Omental fat pad (tissue), 4 donors: ENCODE data around the gene MELTF. TPM values are rescaled to one million over a fixed set of nuclear protein-coding genes. Genes with fewer than 3 reads are reported as not detected.

Experiments used
- ATAC-seq: fragments of 150-250 bp; one replicate; pipeline ENCODE4 v1.9.1; 2016; ENCODE audit warnings: mild to moderate bottlenecking, moderate library complexity; ENCODE audit not compliant: low FRiP score
- DNase-seq: peaks from one replicate; pipeline ENCODE4 v3.0.0-alpha.2; 2019; ENCODE audit warnings: low spot score
- total RNA-seq, 4 donors: library from RNA; depleted of rRNA; stranded (reverse); fragments of >200 nt; gene quantifications; one replicate each; pipeline ENCODE4 v1.1.0, GENCODE V29; 2016
- TF ChIP-seq, protein P1 (sequence below), 3 donors: fragments of 450-650 bp; IDR thresholded peaks; one replicate each; pipeline ENCODE4 v1.5.1; 2016 to 2017; ENCODE audit warnings: antibody characterized with exemption in 3 of 3, mild to moderate bottlenecking in 3 of 3, moderate library complexity in 2 of 3

MELTF gene
- total RNA-seq, 4 donors from 2014 or later: 8.3 to 39.3 (median 27.2) TPM

DNA sequence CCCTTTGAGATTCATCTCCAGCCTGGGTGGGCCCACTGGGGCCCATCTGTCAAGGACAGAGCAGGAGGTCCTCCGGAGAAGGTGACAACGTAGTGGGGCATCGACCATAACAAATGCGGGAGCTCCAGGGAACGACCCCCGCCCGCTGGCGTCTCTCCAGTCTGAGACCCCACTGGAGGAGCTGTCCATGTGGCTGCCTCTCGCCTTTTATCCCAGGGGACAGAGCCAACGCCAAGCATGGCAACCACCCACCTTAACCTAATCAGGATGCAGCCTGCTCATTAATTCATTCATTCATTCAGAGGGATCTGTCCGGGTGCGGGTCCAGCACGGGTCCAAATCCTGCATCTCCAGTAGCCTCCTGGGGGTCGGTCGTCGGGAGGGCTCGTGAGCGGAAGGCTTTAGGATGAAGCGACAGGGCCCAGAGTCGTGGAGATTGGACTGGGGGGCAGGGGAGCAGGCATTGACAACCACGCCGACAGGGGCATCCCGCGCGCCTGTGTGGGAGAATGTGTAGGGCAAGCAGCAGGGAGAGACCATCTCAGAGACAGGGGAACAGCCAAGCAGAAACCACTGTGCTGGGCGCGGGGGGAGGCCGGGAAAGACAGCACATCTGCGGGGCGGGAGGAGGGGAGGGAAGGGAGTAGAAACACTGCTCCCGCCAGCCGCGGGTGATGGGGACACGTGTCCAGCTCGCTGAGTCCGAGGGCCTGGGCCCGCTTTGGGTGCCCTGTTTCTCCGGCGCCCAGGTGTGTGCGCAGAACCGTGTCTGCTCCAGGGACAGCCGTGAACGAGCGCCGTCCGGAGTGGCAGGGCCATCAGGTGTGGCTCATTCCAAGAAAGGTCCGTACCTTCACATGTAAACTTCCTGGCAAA, 62.9 kb downstream of the MELTF start:
- TF ChIP-seq, protein P1, sequence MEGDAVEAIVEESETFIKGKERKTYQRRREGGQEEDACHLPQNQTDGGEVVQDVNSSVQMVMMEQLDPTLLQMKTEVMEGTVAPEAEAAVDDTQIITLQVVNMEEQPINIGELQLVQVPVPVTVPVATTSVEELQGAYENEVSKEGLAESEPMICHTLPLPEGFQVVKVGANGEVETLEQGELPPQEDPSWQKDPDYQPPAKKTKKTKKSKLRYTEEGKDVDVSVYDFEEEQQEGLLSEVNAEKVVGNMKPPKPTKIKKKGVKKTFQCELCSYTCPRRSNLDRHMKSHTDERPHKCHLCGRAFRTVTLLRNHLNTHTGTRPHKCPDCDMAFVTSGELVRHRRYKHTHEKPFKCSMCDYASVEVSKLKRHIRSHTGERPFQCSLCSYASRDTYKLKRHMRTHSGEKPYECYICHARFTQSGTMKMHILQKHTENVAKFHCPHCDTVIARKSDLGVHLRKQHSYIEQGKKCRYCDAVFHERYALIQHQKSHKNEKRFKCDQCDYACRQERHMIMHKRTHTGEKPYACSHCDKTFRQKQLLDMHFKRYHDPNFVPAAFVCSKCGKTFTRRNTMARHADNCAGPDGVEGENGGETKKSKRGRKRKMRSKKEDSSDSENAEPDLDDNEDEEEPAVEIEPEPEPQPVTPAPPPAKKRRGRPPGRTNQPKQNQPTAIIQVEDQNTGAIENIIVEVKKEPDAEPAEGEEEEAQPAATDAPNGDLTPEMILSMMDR (IDR thresholded peaks at IDR 0.05): no peak
- DNase-seq (no peak), ATAC-seq (no peak)

GRCh38 chr3:196965804-196966173, 63.8 kb downstream of the MELTF start:
- DNase-seq (no peak), ATAC-seq (no peak)
- TF ChIP-seq, protein P1 (IDR thresholded peaks at IDR 0.05): no peak

- no peak for ATAC-seq
- DNase-seq: no peak
Observed at GRCh38 chr3:196965112-196965803, 64.4 kb downstream of the MELTF start.

DNA sequence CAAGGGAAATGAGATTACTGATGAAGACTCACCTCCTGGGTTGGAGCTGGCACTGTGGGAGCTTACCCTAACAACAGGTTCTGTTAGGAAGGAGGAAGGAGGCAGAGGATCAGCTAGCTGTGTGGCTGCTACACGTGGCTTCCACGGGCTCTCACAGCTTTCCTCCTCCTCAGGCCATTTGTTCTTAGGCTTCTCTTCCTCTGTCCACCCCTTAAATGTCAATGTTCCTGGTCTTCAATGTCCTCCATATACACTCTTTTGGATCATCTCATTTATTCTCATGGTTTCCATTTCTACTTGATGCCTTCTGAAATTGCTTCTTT, 66.0 kb downstream of the MELTF start:
- TF ChIP-seq, protein P1 (IDR thresholded peaks at IDR 0.05): no peak
- ATAC-seq (no peak), DNase-seq (no peak)

More at GRCh38 chr3:196965112-196965803, 64.4 kb downstream of the MELTF start:
- TF ChIP-seq, protein P1 (IDR thresholded peaks at IDR 0.05): no peak

DNA sequence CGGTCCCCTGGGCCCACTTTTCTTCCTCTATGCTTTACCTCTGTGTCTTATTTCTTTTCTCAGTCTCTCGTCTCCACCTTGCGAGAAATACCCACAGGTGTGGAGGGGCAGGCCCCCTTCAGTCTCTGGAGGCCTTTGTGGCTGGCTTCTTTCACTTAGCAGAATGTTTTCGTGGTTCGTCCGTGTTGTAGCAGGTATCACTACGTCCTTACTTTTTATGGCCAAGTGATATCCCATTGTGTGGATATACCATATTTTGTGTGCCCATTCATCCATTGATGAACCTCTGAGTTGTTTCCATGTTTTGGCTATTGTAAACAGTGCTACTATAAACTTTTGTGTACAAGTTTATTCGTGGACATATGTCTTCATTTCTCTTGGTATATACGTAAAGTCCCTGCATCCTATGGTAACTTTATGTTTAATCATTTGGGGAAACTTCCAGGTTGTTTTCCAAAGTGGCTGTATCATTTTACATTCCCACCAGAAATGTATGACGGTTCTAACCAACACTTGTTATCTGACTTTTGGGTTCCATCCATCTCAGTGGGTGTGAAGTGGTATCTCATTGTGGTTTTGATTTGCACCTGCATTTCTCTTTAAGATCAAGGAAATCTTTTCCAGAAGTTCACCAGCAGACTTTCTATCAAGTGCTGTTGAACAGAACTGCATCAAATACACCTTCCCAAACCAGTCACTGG, 66.5 kb downstream of the MELTF start:
- DNase-seq (no peak), ATAC-seq (no peak)
- TF ChIP-seq, protein P1 (IDR thresholded peaks at IDR 0.05): no peak

DNA sequence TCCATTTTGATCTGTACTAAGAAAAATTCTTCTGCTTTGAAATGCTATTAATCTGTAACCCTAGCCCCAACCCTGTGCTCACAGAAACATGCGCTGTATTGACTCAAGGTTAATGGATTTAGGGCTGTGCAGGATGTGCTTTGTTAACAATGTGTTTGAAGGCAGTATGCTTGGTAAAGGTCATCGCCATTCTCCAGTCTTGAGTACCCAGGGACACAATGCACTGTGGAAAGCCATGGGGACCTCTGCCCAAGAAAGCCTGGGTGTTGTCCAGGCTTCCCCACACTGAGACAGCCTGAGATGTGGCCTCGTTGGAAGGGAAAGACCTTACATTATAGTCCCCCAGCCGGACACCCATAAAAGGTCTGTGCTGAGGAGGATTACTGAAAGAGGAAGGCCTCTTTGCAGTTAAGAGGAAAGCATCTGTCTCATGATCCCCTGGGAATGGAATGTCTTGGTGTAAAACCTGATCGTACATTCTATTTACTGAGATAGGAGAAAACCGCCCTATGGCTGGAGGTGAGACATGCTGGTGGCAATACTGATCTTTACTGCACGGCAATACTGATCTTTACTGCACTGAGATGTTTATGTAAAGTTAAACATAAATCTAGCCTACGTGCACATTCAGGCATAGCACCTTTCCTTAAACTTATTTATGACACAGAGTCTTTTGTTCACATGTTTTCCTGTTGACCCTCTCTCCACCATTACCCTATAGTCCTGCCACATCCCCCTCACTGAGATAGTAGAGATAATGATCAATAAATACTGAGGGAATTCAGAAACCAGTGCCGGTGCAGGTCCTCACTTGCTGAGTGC, 67.3 kb downstream of the MELTF start:
- no peak for DNase-seq
- TF ChIP-seq, protein P1 (IDR thresholded peaks at IDR 0.05): no peak
- no peak for ATAC-seq
